ENCODE measurements around the gene ZNF628.

DNA sequence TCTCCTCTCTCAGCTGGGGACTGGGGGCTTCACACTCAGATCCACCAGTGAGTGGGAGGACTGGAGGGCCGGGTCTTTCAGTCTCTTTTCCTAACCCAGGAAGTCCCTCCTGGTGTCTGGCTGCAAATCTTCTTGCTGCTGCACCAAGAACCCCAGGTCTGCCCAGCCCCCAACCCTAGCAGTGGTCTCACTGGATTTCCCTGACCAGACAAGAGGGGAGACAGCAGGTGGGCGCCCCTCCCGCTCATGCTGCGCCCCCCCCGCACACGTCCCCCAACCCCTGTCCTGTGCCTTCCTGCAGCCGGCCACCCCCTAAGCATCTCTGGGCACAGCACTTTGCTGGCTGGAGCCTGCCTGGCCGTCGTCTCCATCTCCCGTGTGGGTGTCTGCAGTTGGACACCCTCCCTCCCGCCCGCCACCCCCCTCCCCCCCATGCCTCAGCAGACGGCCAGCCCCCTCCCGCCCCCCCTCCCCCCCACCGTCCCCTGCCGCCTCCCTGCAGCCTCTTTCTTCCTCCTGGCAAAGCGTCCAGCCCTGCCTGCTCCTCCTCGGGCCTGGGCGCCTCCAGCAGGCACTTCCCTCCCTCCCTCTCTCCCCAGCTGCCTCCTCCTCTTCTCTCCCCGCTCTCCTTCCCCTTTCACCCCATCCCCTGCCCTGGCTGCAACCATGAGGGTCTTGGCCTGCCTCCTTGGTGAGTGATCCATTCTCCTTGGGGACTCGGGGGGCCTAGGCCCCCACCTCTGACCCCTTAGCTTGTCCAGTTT lies 11.7 kb downstream of the ZNF628 start, which contains the start of gene SSC5D:
- TF ChIP-seq, protein P1, sequence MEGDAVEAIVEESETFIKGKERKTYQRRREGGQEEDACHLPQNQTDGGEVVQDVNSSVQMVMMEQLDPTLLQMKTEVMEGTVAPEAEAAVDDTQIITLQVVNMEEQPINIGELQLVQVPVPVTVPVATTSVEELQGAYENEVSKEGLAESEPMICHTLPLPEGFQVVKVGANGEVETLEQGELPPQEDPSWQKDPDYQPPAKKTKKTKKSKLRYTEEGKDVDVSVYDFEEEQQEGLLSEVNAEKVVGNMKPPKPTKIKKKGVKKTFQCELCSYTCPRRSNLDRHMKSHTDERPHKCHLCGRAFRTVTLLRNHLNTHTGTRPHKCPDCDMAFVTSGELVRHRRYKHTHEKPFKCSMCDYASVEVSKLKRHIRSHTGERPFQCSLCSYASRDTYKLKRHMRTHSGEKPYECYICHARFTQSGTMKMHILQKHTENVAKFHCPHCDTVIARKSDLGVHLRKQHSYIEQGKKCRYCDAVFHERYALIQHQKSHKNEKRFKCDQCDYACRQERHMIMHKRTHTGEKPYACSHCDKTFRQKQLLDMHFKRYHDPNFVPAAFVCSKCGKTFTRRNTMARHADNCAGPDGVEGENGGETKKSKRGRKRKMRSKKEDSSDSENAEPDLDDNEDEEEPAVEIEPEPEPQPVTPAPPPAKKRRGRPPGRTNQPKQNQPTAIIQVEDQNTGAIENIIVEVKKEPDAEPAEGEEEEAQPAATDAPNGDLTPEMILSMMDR (conservative IDR thresholded peaks at IDR 0.05 in 1 of 2, IDR thresholded peaks at IDR 0.05 in 1 of 2; ENCODE audit: extremely low read depth in 1 of 2, insufficient read depth in 1 of 2, low read depth in 1 of 2, low read length in 2 of 2) = no peak
- no peak for TF ChIP-seq EZH2 (IDR thresholded peaks at IDR 0.05; ENCODE audit: borderline replicate concordance, low read length)
